ENCODE results near the gene ACACB. TPM values are rescaled to one million over a fixed set of nuclear protein-coding genes. Genes with fewer than 3 reads are reported as not detected.
A peak's percentile ranks its signal among the peaks of the same experiment; 100 is the strongest.

The ACACB gene
- total RNA-seq, 1 donor from 2014 or later = 27.7 TPM

- Histone ChIP-seq H3K36me3 (ENCODE audit: control insufficient read depth in 3 of 3, insufficient read depth in 3 of 3, low read length in 3 of 3) (no peaks in the 10 kb centered on the region), H3K9me3 (ENCODE audit: control insufficient read depth in 3 of 3, low read length in 3 of 3) (no peaks in the 10 kb centered on the region), H3K27ac (ENCODE audit: low read depth, low read length) (no peak overlapping the region), H3K4me1 (ENCODE audit: control insufficient read depth in 3 of 3, insufficient read depth in 3 of 3, low read length in 3 of 3) (peaks cover 2 to 4% (median 3%) of the 10 kb centered on the region in 3 donors), H3K9ac (ENCODE audit: low read depth in 1 of 3, low read length in 3 of 3) (no peak overlapping the region), H3K27me3 (ENCODE audit: control insufficient read depth in 3 of 3, insufficient read depth in 3 of 3, low read length in 3 of 3) (peaks cover 0 to 16% (median 3%) of the 10 kb centered on the region in 3 donors), H3K4me3 (ENCODE audit: low read length in 3 of 3) (no peak overlapping the region)
These were observed 169.9 kb downstream of the ACACB start for GRCh38 chr12:109286252-109286651.

- H3K36me3 ChIP-seq (ENCODE audit: control insufficient read depth in 3 of 3, insufficient read depth in 3 of 3, low read length in 3 of 3) = no peaks in the 10 kb centered on the region
- H3K9ac ChIP-seq (ENCODE audit: low read depth in 1 of 3, low read length in 3 of 3) = no peak overlapping the region
- no peak overlapping the region for H3K27ac ChIP-seq (ENCODE audit: low read depth, low read length)
- H3K4me3 ChIP-seq (ENCODE audit: low read length in 3 of 3) = no peak overlapping the region
- peaks cover 5 to 7% (median 7%) of the 10 kb centered on the region in 3 donors for H3K4me1 ChIP-seq (ENCODE audit: control insufficient read depth in 3 of 3, insufficient read depth in 3 of 3, low read length in 3 of 3)
- H3K27me3 ChIP-seq (ENCODE audit: control insufficient read depth in 3 of 3, insufficient read depth in 3 of 3, low read length in 3 of 3) = peaks cover 0 to 19% (median 3%) of the 10 kb centered on the region in 3 donors
- no peaks in the 10 kb centered on the region for H3K9me3 ChIP-seq (ENCODE audit: control insufficient read depth in 3 of 3, low read length in 3 of 3)
These were observed 170.3 kb downstream of the ACACB start for GRCh38 chr12:109286652-109287051.

GRCh38 chr12:109287181-109287580 lies 170.8 kb downstream of the ACACB start:
- no peak overlapping the region for H3K4me3 ChIP-seq (ENCODE audit: low read length in 3 of 3)
- no peak overlapping the region for H3K9ac ChIP-seq (ENCODE audit: low read depth in 1 of 3, low read length in 3 of 3)
- peaks cover 8 to 12% (median 10%) of the 10 kb centered on the region in 3 donors for H3K4me1 ChIP-seq (ENCODE audit: control insufficient read depth in 3 of 3, insufficient read depth in 3 of 3, low read length in 3 of 3)
- H3K36me3 ChIP-seq (ENCODE audit: control insufficient read depth in 3 of 3, insufficient read depth in 3 of 3, low read length in 3 of 3) = no peaks in the 10 kb centered on the region
- H3K27ac ChIP-seq (ENCODE audit: low read depth, low read length) = no peak overlapping the region
- H3K27me3 ChIP-seq (ENCODE audit: control insufficient read depth in 3 of 3, insufficient read depth in 3 of 3, low read length in 3 of 3) = peaks cover 0 to 23% (median 7%) of the 10 kb centered on the region in 3 donors
- no peaks in the 10 kb centered on the region for H3K9me3 ChIP-seq (ENCODE audit: control insufficient read depth in 3 of 3, low read length in 3 of 3)

- H3K27me3 ChIP-seq (ENCODE audit: control insufficient read depth in 3 of 3, insufficient read depth in 3 of 3, low read length in 3 of 3) = peaks cover 0 to 27% (median 9%) of the 10 kb centered on the region in 3 donors
- H3K9me3 ChIP-seq (ENCODE audit: control insufficient read depth in 3 of 3, low read length in 3 of 3) = no peaks in the 10 kb centered on the region
- H3K36me3 ChIP-seq (ENCODE audit: control insufficient read depth in 3 of 3, insufficient read depth in 3 of 3, low read length in 3 of 3) = no peaks in the 10 kb centered on the region
- H3K4me3 ChIP-seq (ENCODE audit: low read length in 3 of 3) = no peak overlapping the region
- H3K4me1 ChIP-seq (ENCODE audit: control insufficient read depth in 3 of 3, insufficient read depth in 3 of 3, low read length in 3 of 3) = peaks cover 8 to 13% (median 12%) of the 10 kb centered on the region in 3 donors
- H3K9ac ChIP-seq (ENCODE audit: low read depth in 1 of 3, low read length in 3 of 3) = no peak overlapping the region
- no peak overlapping the region for H3K27ac ChIP-seq (ENCODE audit: low read depth, low read length)
These were observed 171.6 kb downstream of the ACACB start for GRCh38 chr12:109287811-109288469.

GRCh38 chr12:109288571-109288970 lies 172.2 kb downstream of the ACACB start:
- H3K36me3 ChIP-seq (ENCODE audit: control insufficient read depth in 3 of 3, insufficient read depth in 3 of 3, low read length in 3 of 3) = no peaks in the 10 kb centered on the region
- no peak overlapping the region for H3K4me3 ChIP-seq (ENCODE audit: low read length in 3 of 3)
- H3K9me3 ChIP-seq (ENCODE audit: control insufficient read depth in 3 of 3, low read length in 3 of 3) = no peaks in the 10 kb centered on the region
- no peak overlapping the region for H3K9ac ChIP-seq (ENCODE audit: low read depth in 1 of 3, low read length in 3 of 3)
- no peak overlapping the region for H3K27ac ChIP-seq (ENCODE audit: low read depth, low read length)
- peaks cover 8 to 13% (median 12%) of the 10 kb centered on the region in 3 donors for H3K4me1 ChIP-seq (ENCODE audit: control insufficient read depth in 3 of 3, insufficient read depth in 3 of 3, low read length in 3 of 3)
- H3K27me3 ChIP-seq (ENCODE audit: control insufficient read depth in 3 of 3, insufficient read depth in 3 of 3, low read length in 3 of 3) = peaks cover 0 to 27% (median 9%) of the 10 kb centered on the region in 3 donors

- no peak overlapping the region for H3K27ac ChIP-seq (ENCODE audit: low read depth, low read length)
- H3K27me3 ChIP-seq (ENCODE audit: control insufficient read depth in 3 of 3, insufficient read depth in 3 of 3, low read length in 3 of 3) = peaks cover 0 to 27% (median 9%) of the 10 kb centered on the region in 3 donors
- peaks cover 8 to 13% (median 12%) of the 10 kb centered on the region in 3 donors for H3K4me1 ChIP-seq (ENCODE audit: control insufficient read depth in 3 of 3, insufficient read depth in 3 of 3, low read length in 3 of 3)
- H3K36me3 ChIP-seq (ENCODE audit: control insufficient read depth in 3 of 3, insufficient read depth in 3 of 3, low read length in 3 of 3) = no peaks in the 10 kb centered on the region
- H3K9me3 ChIP-seq (ENCODE audit: control insufficient read depth in 3 of 3, low read length in 3 of 3) = no peaks in the 10 kb centered on the region
- H3K9ac ChIP-seq (ENCODE audit: low read depth in 1 of 3, low read length in 3 of 3) = no peak overlapping the region
- no peak overlapping the region for H3K4me3 ChIP-seq (ENCODE audit: low read length in 3 of 3)
These were observed 172.6 kb downstream of the ACACB start for GRCh38 chr12:109289004-109289403.

- Histone ChIP-seq H3K9me3 (ENCODE audit: control insufficient read depth in 3 of 3, low read length in 3 of 3) (no peaks in the 10 kb centered on the region), H3K36me3 (ENCODE audit: control insufficient read depth in 3 of 3, insufficient read depth in 3 of 3, low read length in 3 of 3) (no peaks in the 10 kb centered on the region), H3K4me3 (ENCODE audit: low read length in 3 of 3) (no peak overlapping the region), H3K27ac (ENCODE audit: low read depth, low read length) (no peak overlapping the region), H3K27me3 (ENCODE audit: control insufficient read depth in 3 of 3, insufficient read depth in 3 of 3, low read length in 3 of 3) (peaks cover 0 to 27% (median 13%) of the 10 kb centered on the region in 3 donors), H3K9ac (ENCODE audit: low read depth in 1 of 3, low read length in 3 of 3) (no peak overlapping the region), H3K4me1 (ENCODE audit: control insufficient read depth in 3 of 3, insufficient read depth in 3 of 3, low read length in 3 of 3) (peaks cover 8 to 13% (median 12%) of the 10 kb centered on the region in 3 donors)
These were observed 173.2 kb downstream of the ACACB start for GRCh38 chr12:109289551-109289950.

- Histone ChIP-seq H3K36me3 (ENCODE audit: control insufficient read depth in 3 of 3, insufficient read depth in 3 of 3, low read length in 3 of 3) (no peaks in the 10 kb centered on the region), H3K9me3 (ENCODE audit: control insufficient read depth in 3 of 3, low read length in 3 of 3) (no peaks in the 10 kb centered on the region), H3K27ac (ENCODE audit: low read depth, low read length) (no peak overlapping the region), H3K9ac (ENCODE audit: low read depth in 1 of 3, low read length in 3 of 3) (no peak overlapping the region), H3K4me3 (ENCODE audit: low read length in 3 of 3) (no peak overlapping the region), H3K4me1 (ENCODE audit: control insufficient read depth in 3 of 3, insufficient read depth in 3 of 3, low read length in 3 of 3) (peaks cover 8 to 13% (median 12%) of the 10 kb centered on the region in 3 donors), H3K27me3 (ENCODE audit: control insufficient read depth in 3 of 3, insufficient read depth in 3 of 3, low read length in 3 of 3) (peaks cover 0 to 27% (median 15%) of the 10 kb centered on the region in 3 donors)
These were observed 173.7 kb downstream of the ACACB start for GRCh38 chr12:109290061-109290460.

- no peaks in the 10 kb centered on the region for H3K9me3 ChIP-seq (ENCODE audit: control insufficient read depth in 3 of 3, low read length in 3 of 3)
These were observed 174.7 kb downstream of the ACACB start for GRCh38 chr12:109291117-109291516.

GRCh38 chr12:109291521-109292341 lies 175.3 kb downstream of the ACACB start:
- Histone ChIP-seq H3K36me3 (ENCODE audit: control insufficient read depth in 3 of 3, insufficient read depth in 3 of 3, low read length in 3 of 3) (no peaks in the 10 kb centered on the region), H3K4me3 (ENCODE audit: low read length in 3 of 3) (peak overlapping the region; percentile 14 to 63 (median 56)), H3K27ac (ENCODE audit: low read depth, low read length) (no peak overlapping the region), H3K9me3 (ENCODE audit: control insufficient read depth in 3 of 3, low read length in 3 of 3) (no peaks in the 10 kb centered on the region), H3K9ac (ENCODE audit: low read depth in 1 of 3, low read length in 3 of 3) (peak overlapping the region in 2 of 3 donors; percentile 23 to 45), H3K27me3 (ENCODE audit: control insufficient read depth in 3 of 3, insufficient read depth in 3 of 3, low read length in 3 of 3) (peaks cover 0 to 32% (median 21%) of the 10 kb centered on the region in 3 donors), H3K4me1 (ENCODE audit: control insufficient read depth in 3 of 3, insufficient read depth in 3 of 3, low read length in 3 of 3) (peaks cover 8 to 13% (median 12%) of the 10 kb centered on the region in 3 donors)

More at GRCh38 chr12:109291117-109291516, 174.7 kb downstream of the ACACB start:
- Histone ChIP-seq H3K27me3 (ENCODE audit: control insufficient read depth in 3 of 3, insufficient read depth in 3 of 3, low read length in 3 of 3) (peaks cover 0 to 32% (median 19%) of the 10 kb centered on the region in 3 donors), H3K4me1 (ENCODE audit: control insufficient read depth in 3 of 3, insufficient read depth in 3 of 3, low read length in 3 of 3) (peaks cover 8 to 13% (median 12%) of the 10 kb centered on the region in 3 donors), H3K9ac (ENCODE audit: low read depth in 1 of 3, low read length in 3 of 3) (peak overlapping the region in 1 of 3 donors; percentile 45), H3K4me3 (ENCODE audit: low read length in 3 of 3) (peak overlapping the region in 2 of 3 donors; percentile 56 to 63), H3K27ac (ENCODE audit: low read depth, low read length) (no peak overlapping the region), H3K36me3 (ENCODE audit: control insufficient read depth in 3 of 3, insufficient read depth in 3 of 3, low read length in 3 of 3) (no peaks in the 10 kb centered on the region)
